Measurements from ENCODE around the gene GGA3.
"Not testable (repeated sequence)": the region's sequence is repeated elsewhere in the genome, so short reads cannot be mapped to it uniquely, and the experiment has no call there.

Gene GGA3, protein sequence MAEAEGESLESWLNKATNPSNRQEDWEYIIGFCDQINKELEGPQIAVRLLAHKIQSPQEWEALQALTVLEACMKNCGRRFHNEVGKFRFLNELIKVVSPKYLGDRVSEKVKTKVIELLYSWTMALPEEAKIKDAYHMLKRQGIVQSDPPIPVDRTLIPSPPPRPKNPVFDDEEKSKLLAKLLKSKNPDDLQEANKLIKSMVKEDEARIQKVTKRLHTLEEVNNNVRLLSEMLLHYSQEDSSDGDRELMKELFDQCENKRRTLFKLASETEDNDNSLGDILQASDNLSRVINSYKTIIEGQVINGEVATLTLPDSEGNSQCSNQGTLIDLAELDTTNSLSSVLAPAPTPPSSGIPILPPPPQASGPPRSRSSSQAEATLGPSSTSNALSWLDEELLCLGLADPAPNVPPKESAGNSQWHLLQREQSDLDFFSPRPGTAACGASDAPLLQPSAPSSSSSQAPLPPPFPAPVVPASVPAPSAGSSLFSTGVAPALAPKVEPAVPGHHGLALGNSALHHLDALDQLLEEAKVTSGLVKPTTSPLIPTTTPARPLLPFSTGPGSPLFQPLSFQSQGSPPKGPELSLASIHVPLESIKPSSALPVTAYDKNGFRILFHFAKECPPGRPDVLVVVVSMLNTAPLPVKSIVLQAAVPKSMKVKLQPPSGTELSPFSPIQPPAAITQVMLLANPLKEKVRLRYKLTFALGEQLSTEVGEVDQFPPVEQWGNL

DNA sequence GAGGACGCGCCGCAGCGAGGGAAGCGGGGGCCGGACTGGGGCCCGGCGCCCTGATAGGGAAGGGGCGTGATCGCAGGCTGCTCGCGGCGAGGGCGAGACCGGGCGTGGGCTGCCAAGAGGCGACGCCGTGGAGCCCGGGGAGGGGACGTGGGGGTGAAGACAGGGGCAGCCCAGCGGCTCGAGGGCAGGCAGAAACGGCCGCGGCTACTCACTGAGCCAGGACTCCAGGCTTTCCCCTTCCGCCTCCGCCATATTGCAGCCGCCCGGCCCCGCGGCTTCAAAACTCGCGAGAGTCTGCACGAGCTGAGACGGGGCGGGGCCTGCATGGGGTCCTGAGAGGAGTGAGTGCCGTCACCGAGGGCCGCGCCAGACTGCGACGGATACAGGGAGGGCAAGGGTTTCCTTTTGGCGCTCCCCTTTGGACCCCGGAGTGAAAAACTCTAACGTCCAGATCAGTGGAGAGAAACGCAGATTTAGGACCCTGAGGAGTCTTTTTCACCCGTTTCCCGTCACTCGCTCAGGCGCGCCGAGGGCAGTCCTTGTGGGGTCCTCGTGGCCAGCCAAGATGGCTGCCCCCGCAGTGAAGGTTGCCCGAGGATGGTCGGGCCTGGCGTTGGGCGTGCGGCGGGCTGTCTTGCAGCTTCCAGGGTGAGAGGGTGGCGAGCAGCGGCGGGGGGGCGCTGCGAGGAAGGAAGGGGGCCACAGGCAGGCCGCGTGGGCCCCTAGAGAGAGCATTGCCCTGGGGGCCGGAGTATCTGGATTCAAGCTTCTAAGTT lies at the start of gene GGA3, which contains the start of gene MRPS7:
Gene GGA3, minus strand, starts transcription at position 271 of the 776 bp plus-strand sequence. Its CDS starts 19 bp downstream, at position 252.
Gene MRPS7, plus strand, starts transcription at position 544 of the 776 bp plus-strand sequence. Its CDS starts 22 bp downstream, at position 566.
- peak; percentile 99 for DNase-seq (ENCODE audit: low read depth)
- peak within 1 kb of the TSS; percentile 99 for H3K9ac ChIP-seq (ENCODE audit: low read length)
- H3K36me3 ChIP-seq (ENCODE audit: control insufficient read depth, insufficient read depth, low read length, severe bottlenecking), result peaks cover 26% of the 10 kb centered on the region
- H3K4me3 ChIP-seq (ENCODE audit: low read length), result peak within 1 kb of the TSS; percentile 98
- H3K27me3 ChIP-seq (replicated peaks; ENCODE audit: control insufficient read depth, insufficient read depth, low read length), result no peaks in the 10 kb centered on the region
- H3K9me3 ChIP-seq (ENCODE audit: control insufficient read depth, low read length), result no peaks in the 10 kb centered on the region
- peaks cover 29% of the 10 kb centered on the region for H3K4me1 ChIP-seq (ENCODE audit: control insufficient read depth, insufficient read depth, low read length)

DNA sequence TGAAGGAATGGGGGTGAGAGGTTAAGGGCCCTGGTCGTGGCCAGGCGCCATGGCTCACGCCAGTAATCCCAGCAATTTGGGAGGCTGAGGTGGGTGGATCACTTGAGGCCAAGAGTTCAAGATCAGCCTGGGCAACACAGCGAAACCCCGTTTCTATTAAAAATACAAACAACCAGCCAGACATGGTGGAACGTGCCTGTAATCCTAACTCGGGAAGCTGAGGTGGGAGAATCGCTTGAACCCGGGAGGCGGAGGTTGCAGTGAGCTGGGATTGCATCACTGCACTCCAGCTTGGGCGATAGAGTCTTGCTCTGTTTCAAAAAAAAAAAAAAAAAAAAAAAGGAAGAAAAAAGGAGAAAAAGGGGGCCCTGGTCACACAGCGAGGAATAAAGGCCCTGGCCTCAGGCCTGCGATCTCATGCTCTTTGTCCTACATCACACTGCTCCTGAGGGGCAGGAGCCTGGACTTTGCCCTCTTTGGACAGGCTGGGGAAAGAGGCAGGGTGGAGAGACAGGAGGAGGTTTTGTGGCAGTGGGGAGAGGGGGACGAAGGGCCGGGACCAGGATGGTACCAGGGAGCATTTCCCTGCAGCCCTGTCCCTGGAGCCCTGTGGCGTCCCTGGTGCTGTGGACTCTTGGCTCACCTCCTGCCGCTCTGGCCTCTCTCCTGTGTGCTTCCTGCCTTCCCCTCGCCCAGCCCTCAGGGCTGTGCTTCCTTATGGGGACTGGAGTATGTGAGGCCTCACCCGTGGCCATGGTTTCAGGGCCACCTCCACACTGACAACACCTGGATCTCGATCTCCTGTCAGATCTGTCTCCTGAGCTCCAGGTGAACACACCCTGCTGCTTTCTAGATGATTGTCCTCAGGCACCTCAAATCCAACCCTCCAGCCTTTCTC lies 47.6 kb upstream of the GGA3 start:
- Histone ChIP-seq H3K9me3 (ENCODE audit: control insufficient read depth, low read length) (no peaks in the 10 kb centered on the region), H3K27me3 (replicated peaks; ENCODE audit: control insufficient read depth, insufficient read depth, low read length) (no peaks in the 10 kb centered on the region), H3K36me3 (ENCODE audit: control insufficient read depth, insufficient read depth, low read length, severe bottlenecking) (no peaks in the 10 kb centered on the region), H3K9ac (ENCODE audit: low read length) (peak overlapping the region; percentile 78), H3K4me1 (ENCODE audit: control insufficient read depth, insufficient read depth, low read length) (peaks cover 36% of the 10 kb centered on the region), H3K4me3 (ENCODE audit: low read length) (no peak overlapping the region)
- no peak for DNase-seq (ENCODE audit: low read depth)

DNA sequence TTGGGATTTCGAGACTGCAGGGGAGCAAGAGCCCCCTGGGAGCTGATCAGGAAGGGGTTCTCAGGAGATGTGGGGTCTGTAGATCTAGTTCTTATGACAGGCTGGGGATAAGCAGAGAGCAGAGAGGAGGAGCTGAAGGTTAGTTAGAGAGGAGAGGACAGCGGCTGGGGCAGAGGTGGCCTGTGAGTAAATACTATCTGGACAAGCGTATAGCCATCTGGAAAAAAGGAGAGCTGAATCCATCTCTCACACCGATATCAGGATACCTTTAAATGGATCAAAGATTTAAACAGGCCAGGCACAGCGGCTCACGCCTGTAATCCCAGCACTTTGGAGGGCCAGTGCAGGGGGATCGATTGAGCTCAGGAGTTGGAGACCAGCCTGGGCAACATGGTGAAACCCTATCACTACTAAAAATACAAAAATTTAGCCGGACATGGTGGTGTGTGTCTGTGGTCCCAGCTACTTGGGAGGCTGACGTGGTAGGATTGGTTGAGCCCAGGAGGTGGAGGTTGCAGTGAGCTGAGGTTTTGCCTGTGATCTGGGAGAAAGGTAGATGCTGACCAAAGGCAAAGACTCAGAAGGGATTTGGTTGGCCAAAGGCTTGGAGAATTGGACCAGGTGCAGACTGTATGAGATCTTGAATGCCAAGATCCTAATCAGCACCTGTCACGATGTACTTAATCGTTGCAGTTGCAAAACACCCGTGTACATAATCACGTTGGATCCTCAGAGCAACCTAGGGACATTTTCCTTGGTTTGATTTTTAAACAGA lies 46.7 kb upstream of the GGA3 start:
- DNase-seq (ENCODE audit: low read depth), result no peak
- peak overlapping the region; percentile 78 for H3K9ac ChIP-seq (ENCODE audit: low read length)
- H3K4me1 ChIP-seq (ENCODE audit: control insufficient read depth, insufficient read depth, low read length), result peaks cover 32% of the 10 kb centered on the region
- no peak overlapping the region for H3K4me3 ChIP-seq (ENCODE audit: low read length)
- no peaks in the 10 kb centered on the region for H3K27me3 ChIP-seq (replicated peaks; ENCODE audit: control insufficient read depth, insufficient read depth, low read length)
- no peaks in the 10 kb centered on the region for H3K36me3 ChIP-seq (ENCODE audit: control insufficient read depth, insufficient read depth, low read length, severe bottlenecking)
- H3K9me3 ChIP-seq (ENCODE audit: control insufficient read depth, low read length), result no peaks in the 10 kb centered on the region

DNA sequence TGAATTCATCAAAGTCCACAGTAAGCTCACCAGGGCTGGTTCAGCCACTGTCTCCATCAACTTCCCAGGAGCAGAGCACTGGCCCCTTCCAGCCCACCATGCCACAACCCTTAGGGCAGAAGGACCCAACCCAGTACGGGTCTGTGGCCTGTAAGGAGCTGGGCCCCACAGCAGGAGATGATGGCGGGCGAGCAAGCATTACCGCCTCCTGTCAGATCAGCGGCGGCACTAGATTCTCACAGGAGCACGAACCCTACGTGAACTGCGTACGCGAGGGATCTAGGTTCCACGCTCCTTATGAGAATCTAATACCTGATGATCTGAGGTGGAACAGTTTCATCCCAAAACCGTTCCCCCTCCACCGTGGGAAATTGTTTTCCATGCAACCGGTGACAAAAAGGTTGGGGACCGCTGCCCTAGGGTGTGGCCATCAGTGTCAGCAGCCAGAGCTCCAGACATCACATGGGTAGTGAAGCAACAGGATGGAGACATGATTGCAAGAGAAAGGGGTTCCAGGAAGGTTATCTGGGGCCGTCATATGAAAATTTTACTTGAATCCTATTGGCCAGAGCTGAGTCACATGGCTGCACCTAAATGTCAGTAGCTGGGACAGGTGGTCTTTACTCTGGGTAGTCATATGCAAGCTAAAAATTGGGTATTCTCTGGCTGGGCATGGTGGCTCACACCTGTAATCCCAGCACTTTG lies 40.2 kb upstream of the GGA3 start:
- H3K36me3 ChIP-seq (ENCODE audit: control insufficient read depth, insufficient read depth, low read length, severe bottlenecking), result no peaks in the 10 kb centered on the region
- H3K4me1 ChIP-seq (ENCODE audit: control insufficient read depth, insufficient read depth, low read length), result no peaks in the 10 kb centered on the region
- no peaks in the 10 kb centered on the region for H3K9me3 ChIP-seq (ENCODE audit: control insufficient read depth, low read length)
- no peak overlapping the region for H3K4me3 ChIP-seq (ENCODE audit: low read length)
- H3K27me3 ChIP-seq (replicated peaks; ENCODE audit: control insufficient read depth, insufficient read depth, low read length), result no peaks in the 10 kb centered on the region
- H3K9ac ChIP-seq (ENCODE audit: low read length), result no peak overlapping the region
- no peak for DNase-seq (ENCODE audit: low read depth)

DNA sequence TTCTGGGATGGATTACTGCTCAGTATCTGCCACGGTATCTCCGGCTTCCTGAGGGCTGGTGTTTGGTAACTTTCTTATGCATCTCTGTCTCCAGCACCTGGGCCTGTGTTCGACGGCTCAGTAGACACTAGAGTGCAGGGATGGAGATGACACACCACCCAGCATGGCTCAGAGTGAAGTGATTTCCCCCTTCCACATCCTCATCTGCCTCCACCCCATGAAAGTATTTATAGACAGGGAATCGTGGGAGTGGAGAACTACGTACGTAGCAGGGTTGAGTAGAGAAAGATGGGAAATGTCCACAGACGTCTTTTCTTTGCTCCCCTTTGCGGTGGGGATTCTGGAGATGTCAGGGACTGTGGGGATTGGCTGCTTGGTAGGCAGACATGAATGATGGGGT lies 39.6 kb upstream of the GGA3 start:
- no peaks in the 10 kb centered on the region for H3K4me1 ChIP-seq (ENCODE audit: control insufficient read depth, insufficient read depth, low read length)
- no peaks in the 10 kb centered on the region for H3K9me3 ChIP-seq (ENCODE audit: control insufficient read depth, low read length)
- no peak overlapping the region for H3K9ac ChIP-seq (ENCODE audit: low read length)
- H3K4me3 ChIP-seq (ENCODE audit: low read length), result no peak overlapping the region
- DNase-seq (ENCODE audit: low read depth), result no peak
- H3K36me3 ChIP-seq (ENCODE audit: control insufficient read depth, insufficient read depth, low read length, severe bottlenecking), result no peaks in the 10 kb centered on the region
- no peaks in the 10 kb centered on the region for H3K27me3 ChIP-seq (replicated peaks; ENCODE audit: control insufficient read depth, insufficient read depth, low read length)

DNA sequence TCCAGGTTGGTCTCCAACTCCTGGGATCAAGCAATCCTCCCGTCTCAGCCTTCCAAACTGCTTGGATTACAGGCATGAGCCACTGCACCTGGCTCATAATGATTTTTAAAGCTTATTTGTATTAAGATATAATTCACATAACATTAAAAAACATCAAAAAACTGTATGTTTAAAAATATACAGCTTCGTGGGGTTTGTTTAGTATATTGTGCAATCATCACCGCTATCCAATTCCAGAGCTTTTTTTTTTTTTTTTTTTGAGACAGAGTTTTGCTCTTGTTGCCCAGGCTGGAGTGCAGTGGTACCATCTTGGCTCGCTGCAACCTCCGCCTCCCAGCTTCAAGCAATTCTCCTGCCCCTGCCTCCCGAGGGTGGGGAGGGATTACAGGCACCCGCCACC lies 38.9 kb upstream of the GGA3 start:
- peak; percentile 31 for DNase-seq (ENCODE audit: low read depth)
- Histone ChIP-seq H3K4me1 (ENCODE audit: control insufficient read depth, insufficient read depth, low read length) (no peaks in the 10 kb centered on the region), H3K9me3 (ENCODE audit: control insufficient read depth, low read length) (no peaks in the 10 kb centered on the region), H3K9ac (ENCODE audit: low read length) (no peak overlapping the region), H3K27me3 (replicated peaks; ENCODE audit: control insufficient read depth, insufficient read depth, low read length) (no peaks in the 10 kb centered on the region), H3K36me3 (ENCODE audit: control insufficient read depth, insufficient read depth, low read length, severe bottlenecking) (no peaks in the 10 kb centered on the region), H3K4me3 (ENCODE audit: low read length) (no peak overlapping the region)

DNA sequence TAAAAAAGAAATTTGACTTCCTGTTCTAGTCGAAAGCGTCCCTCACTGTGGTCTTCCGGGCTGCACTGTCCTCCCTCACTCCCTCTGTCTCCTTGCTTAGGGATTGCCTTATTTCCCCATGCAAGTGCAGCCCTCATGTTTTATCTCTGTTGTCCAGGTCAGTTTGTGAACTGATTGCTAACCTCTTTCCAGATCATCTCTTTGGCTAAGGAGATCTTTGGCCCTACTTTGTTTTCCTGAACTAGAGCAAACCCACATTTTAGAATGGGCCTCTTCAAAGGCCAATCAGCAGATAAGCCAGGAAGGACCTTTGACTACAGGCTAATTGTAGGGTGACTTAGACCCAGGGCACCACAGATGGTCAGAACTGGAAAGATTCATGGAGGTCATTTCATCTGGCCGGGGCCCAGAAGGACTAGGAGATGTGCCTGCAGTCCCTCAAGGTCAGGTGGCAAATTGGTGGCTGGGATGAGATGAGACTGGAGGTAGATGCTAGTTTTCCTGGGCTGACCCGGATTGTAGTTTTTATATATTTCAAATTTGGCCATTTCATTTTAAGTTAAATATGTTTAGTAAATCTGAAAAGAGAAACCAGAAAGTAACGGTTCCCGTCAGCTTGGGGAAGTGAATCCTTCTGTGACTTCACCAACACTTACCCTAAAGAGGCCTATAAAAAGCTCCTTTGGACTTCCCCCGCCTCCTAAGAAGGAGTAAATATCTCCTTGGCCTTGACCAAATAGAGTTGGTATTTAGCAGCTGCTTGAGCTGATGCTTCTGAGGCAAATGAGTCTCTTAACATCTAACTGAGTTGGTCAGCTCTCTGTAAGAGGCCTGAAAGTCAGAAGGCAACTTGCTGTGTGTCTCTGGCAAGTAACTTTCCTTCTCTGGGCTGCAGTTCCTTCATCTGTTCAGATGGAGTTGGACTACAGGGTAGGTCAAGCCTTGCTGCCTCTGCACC lies 34.1 kb upstream of the GGA3 start:
- Histone ChIP-seq H3K4me1 (ENCODE audit: control insufficient read depth, insufficient read depth, low read length) (no peaks in the 10 kb centered on the region), H3K9ac (ENCODE audit: low read length) (no peak overlapping the region), H3K36me3 (ENCODE audit: control insufficient read depth, insufficient read depth, low read length, severe bottlenecking) (no peaks in the 10 kb centered on the region), H3K9me3 (ENCODE audit: control insufficient read depth, low read length) (no peaks in the 10 kb centered on the region), H3K27me3 (replicated peaks; ENCODE audit: control insufficient read depth, insufficient read depth, low read length) (no peaks in the 10 kb centered on the region), H3K4me3 (ENCODE audit: low read length) (no peak overlapping the region)
- DNase-seq (ENCODE audit: low read depth), result no peak

DNA sequence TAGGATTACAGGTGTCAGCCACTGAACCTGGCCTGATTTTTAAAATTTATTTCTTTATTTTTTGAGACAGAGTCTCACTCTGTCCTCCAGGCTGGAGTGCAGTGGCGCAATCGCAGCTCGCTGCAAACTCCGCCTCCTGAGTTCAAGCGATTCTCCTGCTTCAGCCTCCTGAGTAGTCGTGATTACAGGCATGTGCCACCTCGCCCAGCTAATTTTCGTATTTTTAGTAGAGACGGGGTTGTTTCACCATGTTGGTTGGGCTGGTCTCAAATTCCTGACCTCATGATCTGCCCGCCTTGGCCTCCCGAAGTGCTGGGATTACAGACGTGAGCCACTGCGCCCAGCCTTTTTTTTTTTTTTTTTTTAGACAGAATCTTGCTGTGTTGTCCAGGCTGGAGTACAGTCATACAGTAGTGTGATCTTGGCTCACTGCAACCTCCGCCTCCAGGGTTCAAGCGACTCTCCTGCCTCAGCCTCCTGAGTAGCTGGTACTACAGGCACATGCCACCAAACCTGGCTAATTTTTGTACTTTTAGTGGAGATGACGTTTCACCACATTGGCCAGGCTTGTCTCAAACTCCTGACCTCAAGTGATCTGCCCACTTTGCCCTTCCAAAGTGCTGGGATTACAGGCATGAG lies 31.5 kb upstream of the GGA3 start:
- not testable (repeated sequence) for H3K9ac ChIP-seq (ENCODE audit: low read length); DNase-seq (ENCODE audit: low read depth); H3K36me3 ChIP-seq (ENCODE audit: control insufficient read depth, insufficient read depth, low read length, severe bottlenecking); H3K9me3 ChIP-seq (ENCODE audit: control insufficient read depth, low read length); H3K27me3 ChIP-seq (replicated peaks; ENCODE audit: control insufficient read depth, insufficient read depth, low read length); H3K4me3 ChIP-seq (ENCODE audit: low read length); H3K4me1 ChIP-seq (ENCODE audit: control insufficient read depth, insufficient read depth, low read length)
